Measurements from ENCODE around the gene ZNF217.
"Not testable (repeated sequence)": the region's sequence is repeated elsewhere in the genome, so short reads cannot be mapped to it uniquely, and the experiment has no call there.

Gene ZNF217

GRCh38 chr20:53582251-53582570, 11.4 kb downstream of the ZNF217 start:
- no peak for DNase-seq

GRCh38 chr20:53581444-53582250, 12.0 kb downstream of the ZNF217 start:
- DNase-seq = no peak

- no peak for DNase-seq
Measured at GRCh38 chr20:53580376-53581111, 13.1 kb downstream of the ZNF217 start.

- no peak for DNase-seq
Measured at GRCh38 chr20:53579581-53580375, 13.9 kb downstream of the ZNF217 start.

- no peak for DNase-seq
Measured at GRCh38 chr20:53579266-53579580, 14.4 kb downstream of the ZNF217 start.

GRCh38 chr20:53578492-53579222, 15.0 kb downstream of the ZNF217 start:
- no peak for DNase-seq

- DNase-seq = no peak
Measured at GRCh38 chr20:53576586-53577318, 16.9 kb downstream of the ZNF217 start.

GRCh38 chr20:53576195-53576580, 17.5 kb downstream of the ZNF217 start:
- DNase-seq = no peak

GRCh38 chr20:53575481-53576194, 18.0 kb downstream of the ZNF217 start:
- DNase-seq = no peak

- DNase-seq = no peak
Measured at GRCh38 chr20:53574819-53575218, 18.8 kb downstream of the ZNF217 start.

- no peak for DNase-seq
Measured at GRCh38 chr20:53574259-53574789, 19.3 kb downstream of the ZNF217 start.

GRCh38 chr20:53571555-53572286, 21.9 kb downstream of the ZNF217 start:
- DNase-seq = no peak

- no peak for DNase-seq
Measured at GRCh38 chr20:53570446-53571276, 23.0 kb downstream of the ZNF217 start.

- DNase-seq = no peak
Measured at GRCh38 chr20:53569606-53570307, 23.9 kb downstream of the ZNF217 start.

- no peak for DNase-seq
Measured at GRCh38 chr20:53569005-53569404, 24.6 kb downstream of the ZNF217 start.

- DNase-seq = no peak
Measured at GRCh38 chr20:53568351-53568750, 25.3 kb downstream of the ZNF217 start.

GRCh38 chr20:53567379-53567917, 26.2 kb downstream of the ZNF217 start:
- DNase-seq = no peak

GRCh38 chr20:53566623-53567022, 27.0 kb downstream of the ZNF217 start:
- DNase-seq = not testable (repeated sequence)

GRCh38 chr20:53565254-53565653, 28.4 kb downstream of the ZNF217 start:
- DNase-seq = no peak
